Left renal pelvis (tissue), 4 donors: Measurements from ENCODE around the gene SH3PXD2B. TPM values are rescaled to one million over a fixed set of nuclear protein-coding genes. Genes with fewer than 3 reads are reported as not detected.

Experiments
- DNase-seq, 4 donors: peaks; one replicate each; pipeline ENCODE4 v3.0.0-alpha.2; 2013; ENCODE audit warnings: low read depth in 4 of 4, low spot score in 3 of 4
- polyA plus RNA-seq, 4 donors: library from polyadenylated mRNA; unstranded; fragments of 120-200 nt; gene quantifications; one replicate each; pipeline ENCODE4 v1.2.1, GENCODE V29; 2013; ENCODE audit not compliant: insufficient read length in 4 of 4

SH3PXD2B gene
- polyA plus RNA-seq, 4 donors = 28.2 to 63.9 (median 35.1) TPM

DNA sequence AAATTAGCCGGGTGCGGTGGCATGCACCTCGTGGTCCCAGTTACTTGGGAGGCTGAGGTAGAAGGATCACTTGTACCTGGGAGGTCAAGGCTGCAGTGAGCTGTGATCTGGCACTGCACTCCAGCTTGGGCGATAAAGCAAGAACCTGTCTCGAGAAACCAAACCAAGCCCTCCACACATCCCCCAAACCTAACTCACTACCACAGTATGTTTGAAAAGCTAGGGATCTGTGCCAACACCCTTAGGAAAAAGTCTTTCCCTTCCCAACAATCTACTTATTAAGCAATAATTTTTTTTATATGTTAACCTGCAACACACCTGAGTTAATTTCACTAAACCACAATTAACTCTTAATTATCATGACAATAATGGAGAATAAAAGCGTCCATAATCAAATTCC, 173.0 kb downstream of the SH3PXD2B start:
- DNase-seq = no peak

DNA sequence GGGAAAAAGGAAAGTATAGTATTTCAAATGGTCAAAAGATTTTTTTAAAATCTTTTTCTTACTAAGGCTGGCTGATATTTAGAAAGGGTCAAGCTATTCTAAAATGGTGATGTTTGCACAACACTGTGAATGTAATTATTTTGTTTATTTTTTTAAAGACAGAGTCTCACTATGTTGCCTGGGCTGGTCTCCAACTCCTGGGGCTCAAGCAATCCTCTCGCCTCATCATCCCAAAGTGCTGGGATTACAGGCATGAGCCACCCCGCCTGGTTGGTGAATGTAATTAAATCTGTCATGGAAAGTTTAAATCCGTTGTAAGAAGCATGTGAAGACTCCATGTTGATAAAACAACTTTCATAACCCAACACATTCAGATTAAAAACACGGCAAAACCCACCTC, 173.4 kb downstream of the SH3PXD2B start:
- no peak for DNase-seq

DNA sequence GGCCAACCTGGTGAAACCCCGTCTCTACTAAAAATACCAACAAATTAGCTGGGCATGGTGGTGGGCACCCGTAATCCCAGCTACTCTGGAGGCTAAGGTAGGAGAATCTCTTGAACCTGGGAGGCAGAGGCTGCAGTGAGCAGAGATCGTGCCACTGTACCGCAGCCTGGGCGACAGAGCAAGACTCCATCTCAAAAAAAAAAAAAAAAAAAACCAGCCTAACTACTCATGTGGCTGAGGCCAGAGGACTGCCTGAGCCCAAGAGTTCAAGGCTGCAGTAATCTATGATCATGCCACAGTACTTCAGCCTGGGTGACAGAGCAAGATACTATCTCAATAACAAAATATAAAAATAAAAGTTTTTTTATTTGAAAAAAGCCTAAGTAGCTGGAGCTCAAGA, 174.0 kb downstream of the SH3PXD2B start:
- DNase-seq = no peak

DNA sequence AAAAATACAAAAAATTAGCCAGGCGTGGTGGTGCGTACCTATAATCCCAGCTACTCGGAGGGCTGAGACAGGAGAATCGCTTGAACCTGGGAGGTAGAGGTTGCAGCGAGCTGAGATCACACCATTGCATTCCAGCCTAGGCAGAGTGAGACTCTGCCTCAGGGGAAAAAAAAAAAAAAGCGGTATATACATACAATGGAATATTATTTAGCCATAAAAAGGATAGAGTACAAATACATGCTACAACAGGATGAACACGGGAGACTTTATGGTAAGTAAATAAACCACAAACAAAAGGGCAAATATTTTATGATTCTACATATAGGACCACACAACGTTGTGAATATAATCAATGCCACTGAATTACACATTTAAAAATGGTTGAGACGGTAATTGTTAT, 176.0 kb downstream of the SH3PXD2B start:
- DNase-seq = no peak

DNA sequence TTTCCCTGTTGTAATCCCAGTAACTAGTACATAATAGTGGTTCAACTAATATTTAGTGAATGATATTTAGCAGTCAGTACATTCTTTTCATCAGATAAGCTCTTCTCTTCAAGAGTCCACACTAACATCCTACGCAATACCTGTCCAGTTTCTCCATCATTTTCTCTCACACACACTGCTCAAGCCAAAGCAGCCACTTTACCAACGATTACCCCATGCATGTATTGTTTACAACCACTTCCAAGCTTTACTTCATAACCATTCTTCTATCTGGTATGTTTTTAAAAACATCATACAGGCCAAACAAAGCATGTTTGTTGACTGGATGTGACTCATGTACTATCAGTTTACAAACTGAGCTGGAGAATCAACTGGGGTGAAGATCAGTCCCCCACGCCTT, 178.1 kb downstream of the SH3PXD2B start:
- DNase-seq = no peak

Other genes starting within 250 kb of the SH3PXD2B start
- 100 to 1,000 TPM in 1 of 4 donors, 10 to 100 TPM in 3; 62.0 to 106 (median 85.9) TPM for gene UBTD2, start 170.8 kb downstream of the SH3PXD2B start, polyA plus RNA-seq
- 10 to 100 TPM; 14.8 to 16.1 (median 15.4) TPM for gene NEURL1B, start 186.7 kb upstream of the SH3PXD2B start, polyA plus RNA-seq